SKM-1 treated with dmso at 0.1 percent for 144 hours (cell line): Measurements from ENCODE around the gene GGACT.

Experiments used
- DNase-seq: peaks from one replicate; lab custom pipeline; 2025; ENCODE audit not compliant: unreplicated experiment; lab: John Stamatoyannopoulos, UW

The GGACT gene

GRCh38 chr13:100552755-100553154 lies 35.8 kb downstream of the GGACT start:
- DNase-seq: no peak

- no peak for DNase-seq
Measured at GRCh38 chr13:100549316-100549715, 39.3 kb downstream of the GGACT start.

GRCh38 chr13:100547791-100548201 lies 40.8 kb downstream of the GGACT start:
- DNase-seq: no peak

- no peak for DNase-seq
Measured at GRCh38 chr13:100546713-100547405, 41.7 kb downstream of the GGACT start.

GRCh38 chr13:100545684-100546061 lies 42.9 kb downstream of the GGACT start:
- no peak for DNase-seq

GRCh38 chr13:100544866-100545683 lies 43.5 kb downstream of the GGACT start:
- no peak for DNase-seq

- DNase-seq: no peak
Measured at GRCh38 chr13:100543872-100544602, 44.6 kb downstream of the GGACT start.

GRCh38 chr13:100542826-100543156 lies 45.8 kb downstream of the GGACT start:
- peak; percentile 38 for DNase-seq

GRCh38 chr13:100541897-100542825 lies 46.4 kb downstream of the GGACT start:
- DNase-seq: no peak

GRCh38 chr13:100540621-100541020 lies 48.0 kb downstream of the GGACT start:
- no peak for DNase-seq

GRCh38 chr13:100537951-100538462 lies 50.6 kb downstream of the GGACT start:
- no peak for DNase-seq

- DNase-seq: no peak
Measured at GRCh38 chr13:100537486-100537885, 51.1 kb downstream of the GGACT start.

GRCh38 chr13:100536643-100537180 lies 51.9 kb downstream of the GGACT start:
- DNase-seq: no peak

GRCh38 chr13:100535426-100536135 lies 53.0 kb downstream of the GGACT start:
- no peak for DNase-seq

- no peak for DNase-seq
Measured at GRCh38 chr13:100534911-100535310, 53.7 kb downstream of the GGACT start.

GRCh38 chr13:100534147-100534843 lies 54.3 kb downstream of the GGACT start:
- no peak for DNase-seq

GRCh38 chr13:100533588-100534041 lies 55.0 kb downstream of the GGACT start:
- no peak for DNase-seq

- DNase-seq: no peak
Measured at GRCh38 chr13:100532836-100533435, 55.7 kb downstream of the GGACT start.
